Subcutaneous adipose tissue (tissue), 4 donors: ENCODE data around the gene ACTN2. TPM values are rescaled to one million over a fixed set of nuclear protein-coding genes. Genes with fewer than 3 reads are reported as not detected.

Experiments used
- CTCF ChIP-seq: fragments of 450-650 bp; IDR thresholded peaks from one replicate; pipeline ENCODE4 v1.5.1; 2016; ENCODE audit warnings: low read depth, mild to moderate bottlenecking, control low read depth, antibody characterized with exemption, moderate library complexity
- total RNA-seq, 4 donors: library from RNA; depleted of rRNA; stranded (reverse); fragments of >200 nt; gene quantifications; one replicate each; pipeline ENCODE4 v1.1.0, GENCODE V29; 2016

The ACTN2 gene
- total RNA-seq, 4 donors from 2014 or later, result 0.22 to 1.7 (median 0.57) TPM; not detected in 1

- no peak for TF ChIP-seq CTCF
These were observed 121.7 kb downstream of the ACTN2 start for GRCh38 chr1:236808005-236808404.

- TF ChIP-seq CTCF, result no peak
These were observed 122.3 kb downstream of the ACTN2 start for GRCh38 chr1:236808564-236809130.

- no peak for TF ChIP-seq CTCF
These were observed 122.8 kb downstream of the ACTN2 start for GRCh38 chr1:236809148-236809547.

- no peak for TF ChIP-seq CTCF
These were observed 123.7 kb downstream of the ACTN2 start for GRCh38 chr1:236810018-236810417.

- no peak for TF ChIP-seq CTCF
These were observed 126.2 kb downstream of the ACTN2 start for GRCh38 chr1:236812334-236813030.

Other genes with a start within 250 kb of the ACTN2 start
- gene LGALS8, start 162.5 kb upstream of the ACTN2 start, total RNA-seq, result 100 to 1,000 TPM in 3 of 4 donors, 10 to 100 TPM in 1; 98.5 to 123 (median 115) TPM
- 10 to 100 TPM; 20.1 to 32.0 (median 25.3) TPM for gene HEATR1, start 82.0 kb upstream of the ACTN2 start, total RNA-seq
- gene MTR, start 108.8 kb downstream of the ACTN2 start, total RNA-seq, result 10 to 100 TPM; 26.1 to 41.6 (median 32.8) TPM